WTC11 (cell line): Measurements from ENCODE around the gene DCHS2. TPM values are rescaled to one million over a fixed set of nuclear protein-coding genes. Genes with fewer than 3 reads are reported as not detected.

ENCODE experiments used
- ATAC-seq: fragments of 200-7000 bp; cut with Tn5 transposase; 2 replicates; pipeline ENCODE4 v1.10.0; 2021; ENCODE audit warnings: mild to moderate bottlenecking, moderate library complexity
- CTCF ChIA-PET: fragments of 300-600 bp; sonication (Branson Sonifier 250); formaldehyde crosslinking; loops from one replicate; lab custom pipeline; 2021; ENCODE audit warnings: antibody characterized with exemption; lab: Charles Lee
- POLR2A ChIA-PET: fragments of 350-600 bp; sonication (Branson Sonifier 250); formaldehyde crosslinking; loops from one replicate; lab custom pipeline; 2021; ENCODE audit warnings: antibody characterized with exemption; lab: Charles Lee
- DNase-seq: peaks from one replicate; pipeline ENCODE4 v3.0.0; 2021; ENCODE audit warnings: low spot score
- H3K27ac Mint-ChIP-seq: 2 replicates; pipeline ENCODE4 v1.8.0; 2021; ENCODE audit warnings: mixed read lengths
- H3K27me3 Mint-ChIP-seq: 2 replicates; pipeline ENCODE4 v1.8.0; 2021; ENCODE audit warnings: low read depth, mild to moderate bottlenecking, moderate library complexity, mixed read lengths
- H3K36me3 Mint-ChIP-seq: 2 replicates; pipeline ENCODE4 v1.8.0; 2021; ENCODE audit warnings: mixed read lengths
- H3K4me1 Mint-ChIP-seq: 2 replicates; pipeline ENCODE4 v1.8.0; 2022; ENCODE audit warnings: mixed read lengths
- H3K4me3 Mint-ChIP-seq: 2 replicates; pipeline ENCODE4 v1.8.0; 2021; ENCODE audit warnings: mild to moderate bottlenecking, moderate library complexity, mixed read lengths
- H3K9me3 Mint-ChIP-seq: 2 replicates; pipeline ENCODE4 v1.8.0; 2021; ENCODE audit warnings: mixed read lengths
- CBFB ChIP-seq: sonication (generic); formaldehyde crosslinking; IDR thresholded peaks from 2 replicates; pipeline ENCODE4 v1.8.1; 2022; ENCODE audit warnings: mild to moderate bottlenecking, low read depth, missing genetic modification reagents
- ELF4 ChIP-seq: sonication (generic); formaldehyde crosslinking; IDR thresholded peaks from 2 replicates; pipeline ENCODE4 v1.8.1; 2022; ENCODE audit warnings: low read depth, mild to moderate bottlenecking, moderate library complexity, missing genetic modification reagents
- ESRRA ChIP-seq: sonication (generic); formaldehyde crosslinking; IDR thresholded peaks from 2 replicates; pipeline ENCODE4 v1.8.1; 2022; ENCODE audit warnings: mild to moderate bottlenecking, missing genetic modification reagents, borderline replicate concordance
- ETV6 ChIP-seq: sonication (generic); formaldehyde crosslinking; IDR thresholded peaks from 2 replicates; pipeline ENCODE4 v1.8.1; 2022; ENCODE audit warnings: mild to moderate bottlenecking, missing genetic modification reagents
- JAZF1 ChIP-seq: fragments of 250-450 bp; sonication (Bioruptor Pico); IDR thresholded peaks from 2 replicates; pipeline ENCODE4 v1.9.0; 2021; ENCODE audit warnings: moderate library complexity, mild to moderate bottlenecking, inconsistent platforms
- NFYB ChIP-seq: sonication (generic); formaldehyde crosslinking; conservative IDR thresholded peaks from 2 replicates; pipeline ENCODE4 v1.8.0; 2022; ENCODE audit warnings: low read depth, missing genetic modification reagents
- TCF7 ChIP-seq: sonication (generic); formaldehyde crosslinking; IDR thresholded peaks from 2 replicates; pipeline ENCODE4 v1.8.0; 2022; ENCODE audit warnings: mild to moderate bottlenecking, low read depth, missing genetic modification reagents, moderate library complexity
- TP53 ChIP-seq: sonication (generic); formaldehyde crosslinking; IDR thresholded peaks from 2 replicates; pipeline ENCODE4 v1.8.1; 2023; ENCODE audit warnings: mild to moderate bottlenecking, missing genetic modification reagents
- ZNF219 ChIP-seq: sonication (generic); formaldehyde crosslinking; IDR thresholded peaks from 2 replicates; pipeline ENCODE4 v1.8.0; 2023; ENCODE audit warnings: missing genetic modification reagents, mild to moderate bottlenecking, borderline replicate concordance
- ZNF263 ChIP-seq: sonication (generic); formaldehyde crosslinking; IDR thresholded peaks from 2 replicates; pipeline ENCODE4 v1.8.1; 2022; ENCODE audit warnings: low read depth, mild to moderate bottlenecking, moderate library complexity, missing genetic modification reagents
- ZNF317 ChIP-seq: sonication (generic); formaldehyde crosslinking; IDR thresholded peaks from 2 replicates; pipeline ENCODE4 v1.8.1; 2023; ENCODE audit warnings: low read depth, mild to moderate bottlenecking, moderate library complexity, missing genetic modification reagents, borderline replicate concordance
- total RNA-seq: library from RNA; stranded (reverse); gene quantifications from 3 replicates; pipeline ENCODE4 v1.2.3, GENCODE V29; 2021
- TF ChIP-seq, protein P1 (sequence below): sonication (generic); formaldehyde crosslinking; IDR thresholded peaks from 2 replicates; pipeline ENCODE4 v1.8.1; 2022; ENCODE audit warnings: mild to moderate bottlenecking, moderate library complexity, missing genetic modification reagents
- TF ChIP-seq, protein P2 (sequence below): sonication (generic); formaldehyde crosslinking; IDR thresholded peaks from 2 replicates; pipeline ENCODE4 v1.8.1; 2023; ENCODE audit warnings: mild to moderate bottlenecking, missing genetic modification reagents, moderate library complexity
- TF ChIP-seq, protein P3 (sequence below): sonication (generic); formaldehyde crosslinking; IDR thresholded peaks from 2 replicates; pipeline ENCODE4 v1.8.0; 2023; ENCODE audit warnings: mild to moderate bottlenecking, missing genetic modification reagents
- TF ChIP-seq, protein P4 (sequence below): fragments of 250-450 bp; sonication (Bioruptor Pico); IDR thresholded peaks from 2 replicates; pipeline ENCODE4 v1.9.0; 2021; ENCODE audit warnings: moderate library complexity, mild to moderate bottlenecking, inconsistent platforms, borderline replicate concordance
- TF ChIP-seq, protein P5 (sequence below): sonication (generic); formaldehyde crosslinking; IDR thresholded peaks from 2 replicates; pipeline ENCODE4 v1.8.1; 2023; ENCODE audit warnings: mild to moderate bottlenecking, moderate library complexity, missing genetic modification reagents
- TF ChIP-seq, protein P6 (sequence below): fragments of 250-450 bp; sonication (Bioruptor Pico); IDR thresholded peaks from 2 replicates; pipeline ENCODE4 v1.9.0; 2021; ENCODE audit warnings: mild to moderate bottlenecking, borderline replicate concordance
- TF ChIP-seq, protein P7 (sequence below): fragments of 250-450 bp; sonication (Bioruptor Pico); IDR thresholded peaks from 2 replicates; pipeline ENCODE4 v2.1.2; 2022; ENCODE audit warnings: mild to moderate bottlenecking, moderate library complexity

DCHS2 gene
- total RNA-seq, 1 experiment from 2014 or later = 1.3 TPM

DNA sequence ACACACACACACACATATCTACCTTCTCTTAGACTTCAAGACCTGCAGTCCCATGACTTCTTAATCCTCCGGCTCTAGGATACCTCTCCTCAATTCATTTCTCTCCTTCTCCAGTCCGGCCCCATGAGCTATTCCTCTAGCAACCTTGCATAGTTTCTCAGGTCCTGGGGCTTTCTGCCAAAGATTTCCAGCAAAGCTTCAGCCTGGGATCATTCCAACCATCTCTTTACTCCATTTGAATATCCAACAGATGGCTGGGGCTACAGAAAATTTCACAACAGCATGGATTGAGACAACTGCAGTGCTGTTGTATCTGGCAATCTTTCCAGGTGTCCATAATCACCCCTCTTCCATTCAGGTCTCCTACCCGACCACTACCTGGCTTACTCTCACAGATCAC is 184.1 kb downstream of the DCHS2 start (continued):
- TF ChIP-seq ZNF263 (CRISPR knock-in tag) (no peak), ESRRA (CRISPR knock-in tag) (no peak), TP53 (no peak), ZNF317 (CRISPR knock-in tag) (no peak), ZNF219 (CRISPR knock-in tag) (no peak), TCF7 (CRISPR knock-in tag) (no peak), ETV6 (CRISPR knock-in tag) (no peak)
- TF ChIP-seq, protein P1, sequence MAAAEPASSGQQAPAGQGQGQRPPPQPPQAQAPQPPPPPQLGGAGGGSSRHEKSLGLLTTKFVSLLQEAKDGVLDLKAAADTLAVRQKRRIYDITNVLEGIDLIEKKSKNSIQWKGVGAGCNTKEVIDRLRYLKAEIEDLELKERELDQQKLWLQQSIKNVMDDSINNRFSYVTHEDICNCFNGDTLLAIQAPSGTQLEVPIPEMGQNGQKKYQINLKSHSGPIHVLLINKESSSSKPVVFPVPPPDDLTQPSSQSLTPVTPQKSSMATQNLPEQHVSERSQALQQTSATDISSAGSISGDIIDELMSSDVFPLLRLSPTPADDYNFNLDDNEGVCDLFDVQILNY (CRISPR knock-in tag) = no peak
- TF ChIP-seq, protein P2, sequence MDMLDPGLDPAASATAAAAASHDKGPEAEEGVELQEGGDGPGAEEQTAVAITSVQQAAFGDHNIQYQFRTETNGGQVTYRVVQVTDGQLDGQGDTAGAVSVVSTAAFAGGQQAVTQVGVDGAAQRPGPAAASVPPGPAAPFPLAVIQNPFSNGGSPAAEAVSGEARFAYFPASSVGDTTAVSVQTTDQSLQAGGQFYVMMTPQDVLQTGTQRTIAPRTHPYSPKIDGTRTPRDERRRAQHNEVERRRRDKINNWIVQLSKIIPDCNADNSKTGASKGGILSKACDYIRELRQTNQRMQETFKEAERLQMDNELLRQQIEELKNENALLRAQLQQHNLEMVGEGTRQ (CRISPR knock-in tag) = no peak
- TF ChIP-seq, protein P3, sequence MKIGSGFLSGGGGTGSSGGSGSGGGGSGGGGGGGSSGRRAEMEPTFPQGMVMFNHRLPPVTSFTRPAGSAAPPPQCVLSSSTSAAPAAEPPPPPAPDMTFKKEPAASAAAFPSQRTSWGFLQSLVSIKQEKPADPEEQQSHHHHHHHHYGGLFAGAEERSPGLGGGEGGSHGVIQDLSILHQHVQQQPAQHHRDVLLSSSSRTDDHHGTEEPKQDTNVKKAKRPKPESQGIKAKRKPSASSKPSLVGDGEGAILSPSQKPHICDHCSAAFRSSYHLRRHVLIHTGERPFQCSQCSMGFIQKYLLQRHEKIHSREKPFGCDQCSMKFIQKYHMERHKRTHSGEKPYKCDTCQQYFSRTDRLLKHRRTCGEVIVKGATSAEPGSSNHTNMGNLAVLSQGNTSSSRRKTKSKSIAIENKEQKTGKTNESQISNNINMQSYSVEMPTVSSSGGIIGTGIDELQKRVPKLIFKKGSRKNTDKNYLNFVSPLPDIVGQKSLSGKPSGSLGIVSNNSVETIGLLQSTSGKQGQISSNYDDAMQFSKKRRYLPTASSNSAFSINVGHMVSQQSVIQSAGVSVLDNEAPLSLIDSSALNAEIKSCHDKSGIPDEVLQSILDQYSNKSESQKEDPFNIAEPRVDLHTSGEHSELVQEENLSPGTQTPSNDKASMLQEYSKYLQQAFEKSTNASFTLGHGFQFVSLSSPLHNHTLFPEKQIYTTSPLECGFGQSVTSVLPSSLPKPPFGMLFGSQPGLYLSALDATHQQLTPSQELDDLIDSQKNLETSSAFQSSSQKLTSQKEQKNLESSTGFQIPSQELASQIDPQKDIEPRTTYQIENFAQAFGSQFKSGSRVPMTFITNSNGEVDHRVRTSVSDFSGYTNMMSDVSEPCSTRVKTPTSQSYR = no peak

DNA sequence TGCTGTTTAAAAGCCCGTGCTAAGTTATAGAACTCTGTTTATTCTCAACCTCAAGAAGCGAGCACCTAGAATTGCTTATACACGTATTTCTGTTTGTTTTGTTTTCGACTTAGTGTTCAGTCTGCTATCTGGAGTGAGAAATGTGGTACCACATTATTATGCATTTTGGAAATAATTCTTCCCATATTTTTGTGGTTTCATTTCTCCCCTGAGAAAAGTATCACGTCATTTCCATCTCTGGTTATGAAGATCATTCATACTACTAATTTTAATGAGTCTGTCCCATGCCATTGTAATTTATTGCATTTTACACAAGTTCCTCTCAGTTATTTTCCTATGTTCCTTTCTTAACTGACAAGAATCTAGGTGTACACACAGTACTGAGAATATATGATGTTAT is 186.0 kb downstream of the DCHS2 start:
- H3K4me3 Mint-ChIP-seq = no peak overlapping the region
- TF ChIP-seq ELF4 (CRISPR knock-in tag) (no peak), NFYB (CRISPR knock-in tag) (no peak), CBFB (no peak), JAZF1 (CRISPR knock-in tag) (no peak)
- TF ChIP-seq, protein P4, sequence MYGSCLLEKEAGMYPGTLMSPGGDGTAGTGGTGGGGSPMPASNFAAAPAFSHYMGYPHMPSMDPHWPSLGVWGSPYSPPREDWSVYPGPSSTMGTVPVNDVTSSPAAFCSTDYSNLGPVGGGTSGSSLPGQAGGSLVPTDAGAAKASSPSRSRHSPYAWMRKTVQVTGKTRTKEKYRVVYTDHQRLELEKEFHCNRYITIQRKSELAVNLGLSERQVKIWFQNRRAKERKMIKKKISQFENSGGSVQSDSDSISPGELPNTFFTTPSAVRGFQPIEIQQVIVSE = no peak
- TF ChIP-seq, protein P5, sequence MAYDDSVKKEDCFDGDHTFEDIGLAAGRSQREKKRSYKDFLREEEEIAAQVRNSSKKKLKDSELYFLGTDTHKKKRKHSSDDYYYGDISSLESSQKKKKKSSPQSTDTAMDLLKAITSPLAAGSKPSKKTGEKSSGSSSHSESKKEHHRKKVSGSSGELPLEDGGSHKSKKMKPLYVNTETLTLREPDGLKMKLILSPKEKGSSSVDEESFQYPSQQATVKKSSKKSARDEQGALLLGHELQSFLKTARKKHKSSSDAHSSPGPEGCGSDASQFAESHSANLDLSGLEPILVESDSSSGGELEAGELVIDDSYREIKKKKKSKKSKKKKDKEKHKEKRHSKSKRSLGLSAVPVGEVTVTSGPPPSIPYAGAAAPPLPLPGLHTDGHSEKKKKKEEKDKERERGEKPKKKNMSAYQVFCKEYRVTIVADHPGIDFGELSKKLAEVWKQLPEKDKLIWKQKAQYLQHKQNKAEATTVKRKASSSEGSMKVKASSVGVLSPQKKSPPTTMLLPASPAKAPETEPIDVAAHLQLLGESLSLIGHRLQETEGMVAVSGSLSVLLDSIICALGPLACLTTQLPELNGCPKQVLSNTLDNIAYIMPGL = no peak
- TF ChIP-seq, protein P6, sequence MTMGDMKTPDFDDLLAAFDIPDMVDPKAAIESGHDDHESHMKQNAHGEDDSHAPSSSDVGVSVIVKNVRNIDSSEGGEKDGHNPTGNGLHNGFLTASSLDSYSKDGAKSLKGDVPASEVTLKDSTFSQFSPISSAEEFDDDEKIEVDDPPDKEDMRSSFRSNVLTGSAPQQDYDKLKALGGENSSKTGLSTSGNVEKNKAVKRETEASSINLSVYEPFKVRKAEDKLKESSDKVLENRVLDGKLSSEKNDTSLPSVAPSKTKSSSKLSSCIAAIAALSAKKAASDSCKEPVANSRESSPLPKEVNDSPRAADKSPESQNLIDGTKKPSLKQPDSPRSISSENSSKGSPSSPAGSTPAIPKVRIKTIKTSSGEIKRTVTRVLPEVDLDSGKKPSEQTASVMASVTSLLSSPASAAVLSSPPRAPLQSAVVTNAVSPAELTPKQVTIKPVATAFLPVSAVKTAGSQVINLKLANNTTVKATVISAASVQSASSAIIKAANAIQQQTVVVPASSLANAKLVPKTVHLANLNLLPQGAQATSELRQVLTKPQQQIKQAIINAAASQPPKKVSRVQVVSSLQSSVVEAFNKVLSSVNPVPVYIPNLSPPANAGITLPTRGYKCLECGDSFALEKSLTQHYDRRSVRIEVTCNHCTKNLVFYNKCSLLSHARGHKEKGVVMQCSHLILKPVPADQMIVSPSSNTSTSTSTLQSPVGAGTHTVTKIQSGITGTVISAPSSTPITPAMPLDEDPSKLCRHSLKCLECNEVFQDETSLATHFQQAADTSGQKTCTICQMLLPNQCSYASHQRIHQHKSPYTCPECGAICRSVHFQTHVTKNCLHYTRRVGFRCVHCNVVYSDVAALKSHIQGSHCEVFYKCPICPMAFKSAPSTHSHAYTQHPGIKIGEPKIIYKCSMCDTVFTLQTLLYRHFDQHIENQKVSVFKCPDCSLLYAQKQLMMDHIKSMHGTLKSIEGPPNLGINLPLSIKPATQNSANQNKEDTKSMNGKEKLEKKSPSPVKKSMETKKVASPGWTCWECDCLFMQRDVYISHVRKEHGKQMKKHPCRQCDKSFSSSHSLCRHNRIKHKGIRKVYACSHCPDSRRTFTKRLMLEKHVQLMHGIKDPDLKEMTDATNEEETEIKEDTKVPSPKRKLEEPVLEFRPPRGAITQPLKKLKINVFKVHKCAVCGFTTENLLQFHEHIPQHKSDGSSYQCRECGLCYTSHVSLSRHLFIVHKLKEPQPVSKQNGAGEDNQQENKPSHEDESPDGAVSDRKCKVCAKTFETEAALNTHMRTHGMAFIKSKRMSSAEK (CRISPR knock-in tag) = no peak
- TF ChIP-seq, protein P7, sequence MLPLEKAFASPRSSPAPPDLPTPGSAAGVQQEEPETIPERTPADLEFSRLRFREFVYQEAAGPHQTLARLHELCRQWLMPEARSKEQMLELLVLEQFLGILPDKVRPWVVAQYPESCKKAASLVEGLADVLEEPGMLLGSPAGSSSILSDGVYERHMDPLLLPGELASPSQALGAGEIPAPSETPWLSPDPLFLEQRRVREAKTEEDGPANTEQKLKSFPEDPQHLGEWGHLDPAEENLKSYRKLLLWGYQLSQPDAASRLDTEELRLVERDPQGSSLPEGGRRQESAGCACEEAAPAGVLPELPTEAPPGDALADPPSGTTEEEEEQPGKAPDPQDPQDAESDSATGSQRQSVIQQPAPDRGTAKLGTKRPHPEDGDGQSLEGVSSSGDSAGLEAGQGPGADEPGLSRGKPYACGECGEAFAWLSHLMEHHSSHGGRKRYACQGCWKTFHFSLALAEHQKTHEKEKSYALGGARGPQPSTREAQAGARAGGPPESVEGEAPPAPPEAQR = no peak
- TF ChIP-seq, all 79 proteins: peak for 0
- POLR2A ChIA-PET = no interaction called here
- Mint-ChIP-seq H3K27me3 (no peaks in the 10 kb centered on the region), H3K27ac (no peak overlapping the region), H3K4me1 (no peaks in the 10 kb centered on the region), H3K9me3 (peaks cover 23% of the 10 kb centered on the region), H3K36me3 (peaks cover 3% of the 10 kb centered on the region)
- CTCF ChIA-PET = no interaction called here
- DNase-seq = no peak
- no peak for ATAC-seq
